Brain pericyte (primary cell): ENCODE results near the gene DBX2.
"Not testable (repeated sequence)": the region's sequence is repeated elsewhere in the genome, so short reads cannot be mapped to it uniquely, and the experiment has no call there.

ENCODE experiments used
- DNase-seq: peaks from one replicate; pipeline ENCODE4 v3.0.0-alpha.2; 2012; ENCODE audit warnings: low read depth, low spot score

The DBX2 gene

DNA sequence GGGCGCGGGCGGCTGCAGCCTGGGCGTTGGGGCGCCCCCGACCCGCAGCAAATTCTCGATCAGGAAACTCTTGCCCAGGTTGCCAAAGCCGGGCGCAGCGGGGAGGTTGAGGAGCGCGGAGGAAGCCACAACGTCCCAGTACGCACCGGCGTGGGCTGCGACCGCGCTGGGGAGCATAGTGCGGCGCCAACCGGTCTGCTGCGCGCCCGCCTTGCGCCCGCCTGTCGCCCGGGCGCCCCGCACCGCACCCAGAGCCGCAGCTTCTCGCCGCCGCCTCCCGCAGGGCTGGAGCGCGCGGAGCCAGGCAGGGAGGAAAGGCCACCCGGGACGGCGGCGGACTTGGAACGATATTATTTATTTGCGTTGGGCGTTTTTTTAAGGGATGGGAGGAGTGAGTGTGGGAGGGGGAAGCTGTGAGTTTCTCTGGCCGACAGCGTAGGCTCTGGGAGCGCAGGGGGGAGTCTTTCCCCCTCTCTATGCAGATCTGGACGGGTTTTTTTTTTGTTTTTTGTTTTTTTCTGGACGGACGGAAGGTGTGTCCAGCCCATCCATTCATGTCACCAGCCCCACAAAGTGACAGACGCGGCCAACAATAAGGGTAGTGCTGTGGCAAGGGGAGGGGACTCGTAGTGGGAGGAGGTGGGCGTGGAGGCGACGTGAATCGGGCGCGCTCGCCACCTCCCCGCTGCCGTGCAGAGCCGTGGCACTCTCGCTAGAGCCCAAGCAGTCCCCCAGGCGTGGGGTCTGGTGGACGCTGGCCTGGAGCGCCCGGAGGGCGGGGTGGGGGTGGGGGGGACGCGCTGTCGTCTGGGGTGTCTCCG lies at the start of gene DBX2:
Gene DBX2 (minus strand): TSS at position 349 of the 821 bp plus-strand sequence. CDS start 172 bp downstream, at position 177.
- no peak for DNase-seq

DNA sequence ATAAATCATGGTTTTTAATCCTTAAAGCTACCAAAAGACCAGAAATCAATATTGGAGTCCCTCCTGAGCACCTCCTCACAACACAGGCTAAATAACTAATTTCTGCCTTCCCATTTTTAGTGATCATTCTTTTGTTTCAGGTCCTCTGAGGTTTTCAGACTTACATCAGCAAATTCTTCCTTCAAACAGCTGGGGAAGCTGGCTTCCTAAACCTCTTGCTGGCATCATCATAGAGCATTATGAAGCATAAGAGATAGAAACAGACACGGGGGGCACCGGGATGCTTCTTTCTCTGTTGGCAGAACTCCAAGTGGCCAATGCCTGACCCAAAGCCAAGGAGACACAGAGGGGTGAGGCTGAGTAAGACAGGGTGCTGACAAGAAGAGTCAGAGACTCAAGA lies 47.9 kb upstream of the DBX2 start:
- no peak for DNase-seq

DNA sequence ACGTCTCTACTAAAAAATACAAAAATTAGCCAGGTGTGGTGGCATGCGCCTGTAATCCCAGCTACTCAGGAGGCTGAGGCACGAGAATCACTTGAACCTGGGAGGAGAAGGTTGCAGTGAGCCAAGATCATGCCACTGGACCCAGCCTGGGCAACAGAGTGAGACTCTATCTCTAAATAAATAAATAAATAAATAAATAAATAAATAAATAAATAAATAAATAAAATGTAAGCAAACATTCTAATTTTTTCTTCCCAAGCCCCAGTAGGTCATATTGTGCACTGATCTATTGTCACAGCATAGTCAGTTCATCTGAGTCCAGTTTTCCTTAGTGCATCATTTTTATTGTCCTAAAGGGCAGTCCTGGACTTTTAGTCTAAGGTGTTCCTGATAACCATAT lies 44.5 kb upstream of the DBX2 start:
- DNase-seq = not testable (repeated sequence)

GRCh38 chr12:45093051-45093450 lies 42.2 kb upstream of the DBX2 start:
- DNase-seq = no peak

- no peak for DNase-seq
These were observed 38.6 kb upstream of the DBX2 start for GRCh38 chr12:45089411-45090075.

DNA sequence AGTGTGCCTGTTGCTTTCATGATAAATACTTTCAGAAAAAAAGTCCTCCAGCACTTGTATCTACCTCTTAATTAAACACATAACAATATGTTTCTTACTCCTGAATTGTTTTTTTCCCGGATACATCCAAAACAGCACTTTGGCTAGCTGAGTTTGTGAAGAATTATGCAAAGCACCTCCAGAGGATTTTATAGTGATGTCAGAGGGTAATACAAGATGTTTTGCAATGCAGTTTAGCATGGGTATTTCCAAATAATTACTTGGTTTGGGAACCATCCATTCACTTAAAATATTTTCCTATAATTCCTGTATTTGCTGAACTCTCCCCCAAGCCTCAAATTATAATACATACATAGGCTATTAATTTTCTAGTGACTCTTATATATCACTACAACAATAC lies 37.7 kb upstream of the DBX2 start:
- no peak for DNase-seq

- DNase-seq = not testable (repeated sequence)
These were observed 33.3 kb upstream of the DBX2 start for GRCh38 chr12:45084248-45084647.

GRCh38 chr12:45077251-45077650 lies 26.4 kb upstream of the DBX2 start:
- no peak for DNase-seq

- DNase-seq = no peak
These were observed 25.6 kb upstream of the DBX2 start for GRCh38 chr12:45076417-45077026.

DNA sequence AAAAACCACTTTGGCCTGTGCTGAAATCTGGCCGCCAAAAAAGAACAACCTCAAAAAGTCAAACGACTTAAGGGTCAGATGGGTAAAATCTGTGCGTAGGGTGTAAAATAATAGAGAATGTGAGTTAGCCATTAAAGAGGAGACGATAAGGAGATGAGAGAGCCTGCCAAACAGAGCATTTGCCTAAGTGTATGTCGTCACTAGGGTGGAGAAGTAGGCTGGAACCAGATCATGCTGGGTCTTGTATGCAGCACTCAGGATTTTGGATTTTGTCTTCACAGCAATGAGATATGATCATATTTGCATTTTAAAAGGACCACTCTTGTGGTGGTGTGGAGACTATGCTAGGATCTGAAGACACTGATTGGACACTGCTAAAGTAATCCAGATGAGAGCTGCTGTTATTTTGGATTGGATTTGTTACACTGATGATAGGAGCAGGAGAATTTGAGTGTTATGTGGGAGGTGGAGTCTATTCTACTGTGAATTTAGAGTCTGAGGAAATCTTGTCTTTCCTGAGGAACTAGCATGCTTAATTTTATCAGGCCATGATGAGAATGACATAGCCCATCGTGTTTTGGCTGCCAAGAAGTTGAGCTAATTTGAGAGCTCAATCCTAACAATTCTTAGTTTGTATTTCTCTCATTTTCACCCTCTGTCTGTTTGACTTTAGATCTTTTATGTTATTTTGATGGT lies 24.8 kb upstream of the DBX2 start:
- no peak for DNase-seq

DNA sequence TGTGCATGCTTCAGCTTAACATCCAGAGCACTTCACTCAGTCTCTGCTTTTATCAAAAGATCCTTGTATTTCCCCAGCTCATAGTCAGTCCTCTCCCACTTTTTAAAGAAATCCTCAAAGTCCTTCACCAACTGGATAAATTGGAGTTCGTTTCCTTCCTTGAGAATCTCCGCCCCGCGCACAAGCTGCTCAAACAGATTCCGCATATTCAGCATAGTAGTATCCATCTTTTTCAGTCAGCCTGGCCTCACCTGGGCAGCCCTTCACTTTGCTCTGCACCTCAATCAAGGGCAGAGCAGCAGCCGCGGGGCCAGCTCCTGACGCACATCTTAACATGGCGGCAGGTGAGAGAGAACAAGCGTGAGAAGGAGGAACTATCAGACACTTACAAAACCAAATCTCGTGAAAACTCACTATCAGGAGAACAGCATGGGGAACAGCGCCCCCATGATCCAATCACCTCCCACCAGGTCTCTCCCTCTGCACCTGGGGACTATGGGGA lies 14.3 kb upstream of the DBX2 start:
- no peak for DNase-seq

- no peak for DNase-seq
These were observed 10.1 kb upstream of the DBX2 start for GRCh38 chr12:45060976-45061375.

DNA sequence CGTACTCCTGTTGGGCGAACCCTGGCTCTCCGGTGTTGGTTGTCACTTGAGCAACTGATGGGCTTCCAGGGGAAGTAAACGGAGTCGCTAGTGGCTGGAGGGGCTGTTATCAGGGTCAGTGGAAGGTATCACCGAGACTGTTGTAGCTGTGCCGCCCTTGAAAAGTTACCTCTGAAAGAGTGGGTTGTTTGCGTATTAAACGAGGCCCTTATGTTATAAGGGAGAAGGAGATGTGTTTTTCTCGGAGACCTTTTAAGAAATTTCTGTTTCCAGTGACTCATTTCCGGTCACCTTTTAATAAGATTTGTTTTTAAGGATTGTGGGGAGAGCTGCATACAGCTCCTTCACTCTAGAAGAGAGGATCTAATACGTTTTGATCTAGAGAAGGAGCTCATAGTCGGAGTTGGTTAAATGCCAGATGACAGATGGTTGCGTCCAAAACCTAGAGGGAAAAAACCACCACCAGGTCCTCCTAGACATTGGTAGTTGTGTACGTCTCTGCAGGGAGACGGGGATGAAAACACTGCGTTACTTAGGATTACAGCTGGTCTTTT lies 750 bp upstream of the DBX2 start:
- DNase-seq = no peak

DNA sequence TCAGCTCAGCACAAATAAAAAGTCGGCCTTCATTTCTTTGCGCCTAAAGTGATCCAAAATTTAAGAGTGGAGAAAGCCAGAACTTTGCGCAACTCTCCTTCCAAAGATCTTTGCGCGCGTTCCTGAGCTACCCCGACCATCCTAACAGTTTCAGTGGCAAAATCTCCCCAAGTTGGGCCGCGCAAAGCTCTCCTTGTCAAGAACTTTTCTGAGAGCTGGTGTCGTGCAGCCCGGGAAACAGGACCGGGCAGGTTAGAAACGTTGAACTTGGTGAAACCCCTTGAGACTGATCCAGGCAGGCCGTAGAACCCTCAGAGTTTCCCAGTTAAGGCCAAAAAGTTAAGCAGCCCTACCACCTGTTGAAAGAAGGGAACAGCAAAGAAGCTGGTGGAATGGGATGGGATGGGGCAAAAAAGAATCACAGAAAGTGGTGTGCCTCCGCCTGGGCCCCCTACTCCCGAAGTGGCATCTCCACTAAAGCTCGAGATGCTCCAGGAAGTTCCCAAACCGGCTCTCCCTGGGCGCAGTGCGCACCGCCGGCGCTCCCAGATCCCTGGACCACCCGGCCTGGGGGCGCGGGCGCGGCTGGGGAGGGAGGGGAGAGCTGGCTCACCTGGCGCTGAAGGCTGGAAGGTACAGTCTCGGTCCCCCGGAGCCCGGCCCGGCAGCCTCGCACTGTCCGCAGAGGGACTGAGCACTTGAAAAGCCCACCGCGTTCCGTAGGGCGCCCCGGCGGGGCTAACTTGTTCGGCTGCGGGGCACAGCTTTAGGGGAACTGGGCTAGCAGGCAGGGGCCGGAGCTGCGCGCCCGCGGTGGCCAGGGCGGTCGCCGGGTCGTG lies 768 bp downstream of the DBX2 start:
- no peak for DNase-seq

DNA sequence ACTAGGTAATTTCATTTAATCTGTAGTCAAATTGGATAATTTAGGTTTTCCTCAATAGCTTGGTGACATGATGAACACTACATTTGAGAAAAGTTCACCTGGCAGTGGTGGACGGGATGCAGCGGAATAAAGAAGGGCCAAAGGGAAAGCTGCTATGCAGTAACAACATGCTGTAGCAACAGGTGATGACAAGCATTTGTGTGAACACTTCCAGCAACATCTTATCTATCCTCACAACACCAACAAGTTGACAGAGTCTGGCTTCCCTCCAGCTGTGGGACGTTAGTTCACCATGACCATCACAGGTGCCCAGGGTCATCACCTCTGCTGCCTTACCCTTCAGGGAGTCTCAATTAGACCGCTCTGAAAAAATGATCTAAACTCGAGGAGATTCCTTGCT lies 8.3 kb downstream of the DBX2 start:
- DNase-seq = no peak

DNA sequence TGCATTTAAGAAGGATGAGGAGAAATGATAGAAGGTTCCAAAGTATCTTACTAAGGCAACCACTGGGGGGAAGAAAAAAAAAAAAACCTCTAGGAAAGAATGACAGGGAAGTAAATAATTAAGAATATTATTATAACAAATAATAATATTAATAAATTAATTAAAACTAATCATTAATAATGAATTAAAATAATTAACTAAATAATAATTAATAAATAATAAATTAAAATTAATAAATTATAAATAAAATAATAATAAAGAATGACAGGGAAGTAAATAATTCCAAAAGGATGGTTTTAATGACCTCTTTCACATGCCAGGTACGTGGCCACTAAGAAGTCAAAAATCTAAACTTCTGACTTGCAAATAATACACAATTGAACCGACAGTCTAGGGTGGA lies 9.9 kb downstream of the DBX2 start:
- DNase-seq = no peak

DNA sequence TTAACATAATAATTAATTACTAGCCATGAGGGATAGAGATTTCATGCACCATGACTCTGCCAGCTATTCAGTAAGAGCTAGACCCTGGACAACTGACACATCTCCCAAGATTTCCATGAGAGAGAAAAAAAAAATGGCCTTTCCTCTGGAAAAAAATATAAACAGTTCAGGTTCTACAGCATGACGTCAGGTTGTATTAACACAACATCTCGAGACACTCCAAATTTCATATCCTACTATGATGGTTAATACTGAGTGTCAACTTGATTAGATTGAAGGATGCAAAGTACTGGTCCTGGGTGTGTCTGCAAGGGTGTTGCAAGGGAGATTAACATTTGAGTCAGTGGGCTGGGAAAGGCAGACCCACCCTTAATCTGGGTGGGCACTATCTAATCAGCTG lies 11.1 kb downstream of the DBX2 start:
- no peak for DNase-seq

DNA sequence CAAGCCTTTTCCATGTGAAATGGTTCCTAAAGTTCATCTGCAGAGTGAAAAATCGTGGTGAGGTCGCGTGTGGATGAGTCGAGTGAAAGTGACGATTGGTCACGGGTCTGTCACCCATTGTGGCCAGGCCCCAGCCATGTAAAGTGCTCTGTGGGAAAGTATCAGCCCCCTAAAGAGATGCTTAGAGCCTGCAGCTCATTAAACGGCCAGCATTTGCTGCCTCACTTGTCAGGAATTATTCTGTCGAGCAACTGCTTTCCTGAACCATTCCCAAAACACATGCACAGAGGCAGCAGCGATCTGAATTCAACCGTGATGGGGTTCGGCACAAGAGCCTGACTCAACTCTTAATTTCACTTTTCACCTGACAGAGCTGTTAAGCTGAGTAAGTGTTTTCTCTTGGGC lies 16.0 kb downstream of the DBX2 start:
- no peak for DNase-seq

GRCh38 chr12:45017916-45018315 lies 33.0 kb downstream of the DBX2 start:
- DNase-seq = no peak

- DNase-seq = no peak
These were observed 36.5 kb downstream of the DBX2 start for GRCh38 chr12:45014396-45014795.

GRCh38 chr12:45012749-45013148 lies 38.1 kb downstream of the DBX2 start:
- DNase-seq = no peak
